BJ (cell line): ENCODE results near the gene RERE. TPM values are rescaled to one million over a fixed set of nuclear protein-coding genes. Genes with fewer than 3 reads are reported as not detected.

Experiments used
- CTCF ChIA-PET: fragments of 350-600 bp; formaldehyde crosslinking; extraction: SDS; loops from one replicate; lab custom pipeline; 2021; ENCODE audit warnings: antibody characterized with exemption, inconsistent platforms; lab: Yijun Ruan, JAX
- POLR2A ChIA-PET: fragments of 300-600 bp; sonication (Branson Sonifier 250); formaldehyde crosslinking; extraction: SDS; loops from one replicate; lab custom pipeline; 2021; ENCODE audit warnings: antibody characterized with exemption; lab: Charles Lee
- DNase-seq: peaks from one replicate; pipeline ENCODE4 v3.0.0-alpha.2; 2011; ENCODE audit warnings: low read depth
- H3K27me3 ChIP-seq: 2 replicates; pipeline ENCODE4 v1.6.0; 2011; ENCODE audit warnings: low read length; ENCODE audit not compliant: control insufficient read depth, insufficient read depth
- H3K36me3 ChIP-seq: 2 replicates; pipeline ENCODE4 v1.5.1; 2011; ENCODE audit warnings: low read length; ENCODE audit not compliant: control insufficient read depth, insufficient read depth
- H3K4me3 ChIP-seq: 2 replicates; pipeline ENCODE4 v1.5.1; 2011; ENCODE audit warnings: low read depth, mild to moderate bottlenecking, control low read depth, low read length
- CTCF ChIP-seq: IDR thresholded peaks from 2 replicates; pipeline ENCODE4 v1.5.1; 2011; ENCODE audit warnings: low read depth, mild to moderate bottlenecking, control low read depth, inconsistent platforms, low read length, moderate library complexity; ENCODE audit not compliant: insufficient read depth
- polyA plus RNA-seq: library from polyadenylated mRNA; depleted of rRNA; stranded (reverse); fragments of >200 nt; gene quantifications from 2 replicates; pipeline ENCODE4 v1.2.3, GENCODE V29; 2011

Gene RERE
- polyA plus RNA-seq, 1 experiment = 3.8 TPM

- peak; percentile 84 for DNase-seq
- ChIA-PET POLR2A (no interaction called here), CTCF (interaction anchor here (1.0 to 1.1 kb wide), 2 partner anchors 17 to 19 kb away, joined by 3 read pairs; no protein-coding TSS in a partner anchor)
- Histone ChIP-seq H3K4me3 (no peak overlapping the region), H3K36me3 (peaks cover 3% of the 10 kb centered on the region; the same call in 1 of the 2 replicates), H3K27me3 (no peaks in the 10 kb centered on the region)
- no peak for TF ChIP-seq CTCF
Measured at GRCh38 chr1:8394456-8395321, 422.8 kb downstream of the RERE start.

GRCh38 chr1:8392522-8392921 is 424.9 kb downstream of the RERE start:
- Histone ChIP-seq H3K36me3 (peaks cover 12% of the 10 kb centered on the region), H3K4me3 (no peak overlapping the region), H3K27me3 (no peaks in the 10 kb centered on the region)
- CTCF ChIA-PET = no interaction called here
- no peak for TF ChIP-seq CTCF
- DNase-seq = no peak
- POLR2A ChIA-PET = no interaction called here

GRCh38 chr1:8390707-8391106 is 426.7 kb downstream of the RERE start:
- POLR2A ChIA-PET = interaction anchor here (0.5 kb wide), 1 partner anchor 10 kb away, joined by 3 read pairs; no protein-coding TSS in a partner anchor
- peaks cover 12% of the 10 kb centered on the region for H3K36me3 ChIP-seq
- H3K4me3 ChIP-seq = no peak overlapping the region
- no peak for TF ChIP-seq CTCF
- CTCF ChIA-PET = interaction anchor here (0.8 kb wide), 1 partner anchor 29 kb away, joined by 3 read pairs; no protein-coding TSS in a partner anchor
- no peak for DNase-seq
- H3K27me3 ChIP-seq = no peaks in the 10 kb centered on the region

GRCh38 chr1:8389958-8390535 is 427.4 kb downstream of the RERE start:
- ChIA-PET POLR2A (interaction anchor here (0.5 kb wide), 1 partner anchor 10 kb away, joined by 3 read pairs; no protein-coding TSS in a partner anchor), CTCF (interaction anchor here (0.8 kb wide), 1 partner anchor 30 kb away, joined by 3 read pairs; no protein-coding TSS in a partner anchor)
- no peaks in the 10 kb centered on the region for H3K27me3 ChIP-seq
- no peak overlapping the region for H3K4me3 ChIP-seq
- H3K36me3 ChIP-seq = peaks cover 11% of the 10 kb centered on the region
- DNase-seq = no peak
- no peak for TF ChIP-seq CTCF
